GM12891 (cell line): ENCODE data around the gene RECK.

Source experiments
- POLR2A ChIP-seq: IDR thresholded peaks from 2 replicates; pipeline ENCODE4 v1.6.1; 2011; ENCODE audit warnings: low read depth, low read length, control low read depth
- POLR2AphosphoS5 ChIP-seq: IDR thresholded peaks from 2 replicates; pipeline ENCODE4 v1.6.1; 2011; ENCODE audit warnings: low read depth, low read length, control low read depth

DNA sequence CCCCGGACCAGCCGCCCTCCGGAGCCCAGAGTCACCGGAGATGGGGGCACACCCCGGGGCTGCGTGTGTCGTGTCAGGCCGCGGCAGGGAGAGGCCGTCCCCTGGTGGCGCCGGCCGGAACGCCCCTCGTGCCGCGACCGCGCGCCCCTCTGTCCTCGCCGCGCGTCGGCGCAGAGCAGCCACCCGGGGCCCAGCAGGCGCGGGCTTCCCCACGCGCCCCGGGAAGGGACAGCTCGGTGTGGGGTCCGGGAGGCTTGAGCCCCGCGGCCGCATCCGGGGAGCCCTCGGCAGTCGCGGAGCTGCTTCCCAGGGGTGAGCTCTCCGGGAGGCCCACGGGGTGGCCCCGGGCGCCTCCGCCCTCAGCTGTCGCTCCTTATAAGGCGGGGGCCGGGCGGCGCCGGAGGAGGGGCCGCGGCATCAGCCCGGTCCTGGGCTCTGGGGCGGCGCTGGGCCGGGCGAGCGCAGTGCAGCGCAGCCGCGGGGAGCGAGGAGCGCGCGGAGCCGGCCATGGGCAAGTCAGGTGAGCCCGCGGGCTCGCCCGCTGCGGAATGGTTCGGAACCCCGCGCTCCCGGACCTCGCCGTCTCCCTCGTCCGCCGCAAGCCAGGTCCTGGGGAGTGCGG lies 99.7 kb downstream of the RECK start, which contains the start of gene GLIPR2:
- TF ChIP-seq POLR2A (no peak), POLR2AphosphoS5 (no peak)
